Uterus (tissue), 4 donors: ENCODE results near the gene POU2F3. TPM values are rescaled to one million over a fixed set of nuclear protein-coding genes. Genes with fewer than 3 reads are reported as not detected.

Experiments used
- DNase-seq, 2 donors: peaks; one replicate each; pipeline ENCODE4 v3.0.0-alpha.2; 2019 to 2020
- H3K27ac ChIP-seq, 2 donors: fragments of 200-600 bp; sonication (generic); 1 replicate in 1 of 2; 2 replicates in 1 of 2; pipeline ENCODE4 v1.5.1; 2016 to 2018
- H3K27me3 ChIP-seq, 2 donors: fragments of 200-600 bp; sonication (generic); one replicate each; pipeline ENCODE4 v1.5.1; 2018 to 2019; ENCODE audit warnings: control low read depth in 1 of 2
- H3K36me3 ChIP-seq, 2 donors: fragments of 200-600 bp; sonication (generic); one replicate each; pipeline ENCODE4 v1.5.1; 2019; ENCODE audit warnings: control low read depth in 1 of 2
- H3K4me1 ChIP-seq, 2 donors: fragments of 200-600 bp; sonication (generic); one replicate each; pipeline ENCODE4 v1.5.1; 2018 to 2019; ENCODE audit warnings: control low read depth in 1 of 2
- H3K4me3 ChIP-seq, 2 donors: fragments of 200-600 bp; sonication (generic); 1 replicate in 1 of 2; 2 replicates in 1 of 2; pipeline ENCODE4 v1.5.1; 2018 to 2019; ENCODE audit warnings: mild to moderate bottlenecking in 1 of 2
- H3K9me3 ChIP-seq, 2 donors: fragments of 200-600 bp; sonication (generic); one replicate each; pipeline ENCODE4 v1.5.1; 2019; ENCODE audit warnings: control low read depth in 1 of 2
- POLR2A ChIP-seq, 2 donors: fragments of 450-650 bp; IDR thresholded peaks; one replicate each; pipeline ENCODE4 v1.6.1; 2016; ENCODE audit warnings: antibody characterized with exemption in 2 of 2, mild to moderate bottlenecking in 1 of 2, moderate library complexity in 1 of 2
- intact Hi-C: fragments of 100-400 bp; cut with DNase I; formaldehyde crosslinking; loops from one replicate; pipeline ENCODE4 v1.15.1; 2023; ENCODE audit warnings: low total_unique reads
- total RNA-seq, 4 donors: library from RNA; depleted of rRNA in 3 of 4; stranded (reverse); fragments of >200 nt in 3 of 4; gene quantifications; one replicate each; pipeline versions ENCODE4 v1.1.0 to v1.2.4, GENCODE V29; 2014 to 2023
- TF ChIP-seq, protein P1 (sequence below), 4 experiments: fragments of 200-600 bp in 2 of 4; fragments of 450-650 bp in 2 of 4; sonication (generic) in 2 of 4; IDR thresholded peaks; one replicate each; pipeline ENCODE4 v1.5.1; 2016 to 2019; ENCODE audit warnings: antibody characterized with exemption in 4 of 4, mild to moderate bottlenecking in 2 of 4, moderate library complexity in 1 of 4
- donor health status: DM: yes; HTN: yes; CAD: no.

POU2F3 gene
- total RNA-seq, 4 donors from 2014 or later: 0.85 TPM; not detected in 3

DNA sequence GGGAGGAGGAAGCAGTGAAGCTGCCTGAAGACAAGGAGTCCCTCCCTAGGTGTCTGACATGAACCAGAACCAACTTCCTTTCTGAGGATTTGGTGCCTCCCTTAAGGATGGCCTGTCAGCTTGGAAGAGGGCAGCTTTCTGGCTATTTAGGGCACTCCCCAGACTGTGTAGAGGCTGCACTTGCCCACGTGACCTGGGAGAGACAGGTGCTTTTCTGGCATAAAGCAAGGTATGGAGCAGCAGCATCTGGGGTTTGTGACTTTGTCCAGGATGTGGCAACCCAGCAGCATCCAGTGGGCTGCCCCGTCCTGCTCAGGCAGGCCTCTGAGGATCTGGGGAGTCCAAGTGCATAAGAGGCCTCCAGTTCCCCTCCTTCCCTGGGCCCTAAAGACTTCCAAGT lies 43.2 kb downstream of the POU2F3 start:
- no peak for DNase-seq
- Histone ChIP-seq H3K4me3 (no peak overlapping the region), H3K36me3 (no peaks in the 10 kb centered on the region), H3K9me3 (no peaks in the 10 kb centered on the region), H3K27ac (no peak overlapping the region), H3K27me3 (no peaks in the 10 kb centered on the region), H3K4me1 (no peaks in the 10 kb centered on the region)
- TF ChIP-seq, protein P1, sequence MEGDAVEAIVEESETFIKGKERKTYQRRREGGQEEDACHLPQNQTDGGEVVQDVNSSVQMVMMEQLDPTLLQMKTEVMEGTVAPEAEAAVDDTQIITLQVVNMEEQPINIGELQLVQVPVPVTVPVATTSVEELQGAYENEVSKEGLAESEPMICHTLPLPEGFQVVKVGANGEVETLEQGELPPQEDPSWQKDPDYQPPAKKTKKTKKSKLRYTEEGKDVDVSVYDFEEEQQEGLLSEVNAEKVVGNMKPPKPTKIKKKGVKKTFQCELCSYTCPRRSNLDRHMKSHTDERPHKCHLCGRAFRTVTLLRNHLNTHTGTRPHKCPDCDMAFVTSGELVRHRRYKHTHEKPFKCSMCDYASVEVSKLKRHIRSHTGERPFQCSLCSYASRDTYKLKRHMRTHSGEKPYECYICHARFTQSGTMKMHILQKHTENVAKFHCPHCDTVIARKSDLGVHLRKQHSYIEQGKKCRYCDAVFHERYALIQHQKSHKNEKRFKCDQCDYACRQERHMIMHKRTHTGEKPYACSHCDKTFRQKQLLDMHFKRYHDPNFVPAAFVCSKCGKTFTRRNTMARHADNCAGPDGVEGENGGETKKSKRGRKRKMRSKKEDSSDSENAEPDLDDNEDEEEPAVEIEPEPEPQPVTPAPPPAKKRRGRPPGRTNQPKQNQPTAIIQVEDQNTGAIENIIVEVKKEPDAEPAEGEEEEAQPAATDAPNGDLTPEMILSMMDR (IDR thresholded peaks at IDR 0.05): no peak
- no peak for TF ChIP-seq POLR2A (IDR thresholded peaks at IDR 0.05)
- intact Hi-C loops: no loop called here

DNA sequence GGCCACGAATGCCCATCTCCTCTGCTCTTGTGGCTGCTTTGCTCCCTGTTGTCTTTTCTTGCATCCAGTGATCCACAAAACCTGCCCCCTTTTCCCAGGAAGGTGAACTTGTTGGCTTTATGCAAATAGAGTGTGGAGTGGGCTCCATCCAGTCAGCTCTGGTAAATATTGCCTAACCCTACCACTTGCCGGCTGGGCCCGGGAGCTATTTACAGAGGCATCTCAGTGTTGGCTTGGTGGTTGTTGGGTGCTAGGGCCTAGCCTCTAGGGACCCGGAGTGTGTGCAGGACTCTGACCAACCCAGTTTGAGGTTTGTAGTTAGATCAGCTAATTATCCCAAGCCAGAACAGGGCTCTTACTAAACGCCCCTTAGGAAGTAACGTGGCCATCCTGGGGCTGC lies 44.3 kb downstream of the POU2F3 start:
- no peak for TF ChIP-seq POLR2A (IDR thresholded peaks at IDR 0.05)
- TF ChIP-seq, protein P1 (IDR thresholded peaks at IDR 0.05): no peak
- H3K27me3 ChIP-seq: no peaks in the 10 kb centered on the region
- H3K9me3 ChIP-seq: no peaks in the 10 kb centered on the region
- H3K4me1 ChIP-seq: no peaks in the 10 kb centered on the region
- H3K27ac ChIP-seq: no peak overlapping the region
- H3K36me3 ChIP-seq: no peaks in the 10 kb centered on the region
- intact Hi-C loops: no loop called here
- H3K4me3 ChIP-seq: no peak overlapping the region
- no peak for DNase-seq

DNA sequence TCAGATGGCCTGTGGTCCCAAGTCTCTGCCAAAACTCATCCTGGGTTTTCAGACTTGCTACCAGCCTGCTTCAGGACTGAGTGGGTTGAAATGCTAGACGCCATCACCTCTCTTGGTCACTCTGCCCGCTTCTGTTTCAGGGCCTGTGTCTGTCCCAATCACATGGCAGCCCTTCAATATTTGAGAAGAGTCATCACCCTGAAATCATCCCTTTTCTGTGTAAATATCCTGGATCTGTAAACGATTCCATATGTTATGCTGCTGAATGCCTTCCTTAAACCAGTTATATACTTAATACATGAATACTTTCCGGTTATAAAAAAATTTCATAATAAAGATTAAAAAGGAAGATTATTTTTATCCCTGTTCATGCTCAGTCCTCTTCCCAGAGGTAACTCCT lies 45.3 kb downstream of the POU2F3 start:
- Histone ChIP-seq H3K27ac (no peak overlapping the region), H3K4me1 (no peaks in the 10 kb centered on the region), H3K4me3 (no peak overlapping the region), H3K9me3 (no peaks in the 10 kb centered on the region), H3K27me3 (no peaks in the 10 kb centered on the region), H3K36me3 (no peaks in the 10 kb centered on the region)
- TF ChIP-seq, protein P1 (IDR thresholded peaks at IDR 0.05): no peak
- no peak for TF ChIP-seq POLR2A (IDR thresholded peaks at IDR 0.05)
- DNase-seq: no peak
- intact Hi-C loops: no loop called here

DNA sequence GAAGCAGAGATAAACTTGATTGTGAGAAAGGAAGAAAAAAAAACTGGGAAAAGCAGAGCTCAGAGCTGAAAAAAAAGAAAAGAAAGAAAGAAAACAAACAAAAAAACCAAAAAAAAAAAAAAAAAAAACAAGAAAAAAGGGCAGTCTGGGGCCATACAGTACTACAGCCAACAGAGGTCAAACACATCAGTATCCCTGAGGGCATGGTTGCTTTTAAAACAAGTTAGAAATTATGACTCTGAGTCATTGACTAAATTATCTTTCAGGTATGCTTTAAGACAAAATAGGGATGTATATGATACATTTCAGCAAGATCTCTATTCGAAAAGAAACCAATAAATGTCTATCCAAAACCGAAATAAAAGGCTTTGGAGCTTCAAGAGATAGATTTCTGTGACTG lies 48.1 kb downstream of the POU2F3 start:
- Histone ChIP-seq H3K36me3 (no peaks in the 10 kb centered on the region), H3K9me3 (no peaks in the 10 kb centered on the region), H3K27ac (no peak overlapping the region), H3K4me3 (no peak overlapping the region), H3K27me3 (no peaks in the 10 kb centered on the region), H3K4me1 (no peaks in the 10 kb centered on the region)
- no peak for DNase-seq
- intact Hi-C loops: no loop called here
- TF ChIP-seq, protein P1 (IDR thresholded peaks at IDR 0.05): no peak
- no peak for TF ChIP-seq POLR2A (IDR thresholded peaks at IDR 0.05)

DNA sequence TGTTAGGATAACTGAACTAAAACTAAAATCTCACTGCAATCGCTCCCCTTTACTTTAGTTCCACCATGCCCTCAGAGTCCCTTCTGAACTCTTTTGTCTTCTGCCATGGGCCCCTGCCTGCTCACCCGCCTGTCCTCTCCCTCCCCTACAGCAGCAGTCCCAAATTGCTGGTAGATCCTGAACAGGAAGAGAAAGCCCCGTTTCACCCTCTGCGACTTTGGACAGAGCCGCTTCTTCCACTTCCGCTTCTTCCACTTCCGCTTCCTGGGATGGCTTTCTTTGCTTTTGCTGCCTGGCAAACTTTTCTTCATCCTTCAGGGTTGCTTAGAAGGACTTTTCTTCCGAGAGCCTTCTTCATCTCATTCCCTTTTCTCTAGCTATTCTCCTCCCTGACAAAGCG lies 49.5 kb downstream of the POU2F3 start:
- intact Hi-C loops: no loop called here
- no peak for DNase-seq
- H3K4me1 ChIP-seq: no peaks in the 10 kb centered on the region
- no peaks in the 10 kb centered on the region for H3K27me3 ChIP-seq
- H3K4me3 ChIP-seq: no peak overlapping the region
- no peaks in the 10 kb centered on the region for H3K36me3 ChIP-seq
- TF ChIP-seq POLR2A (IDR thresholded peaks at IDR 0.05): no peak
- TF ChIP-seq, protein P1 (IDR thresholded peaks at IDR 0.05): no peak
- no peak overlapping the region for H3K27ac ChIP-seq
- H3K9me3 ChIP-seq: no peaks in the 10 kb centered on the region
